ENCODE measurements around the gene DHX30. TPM values are rescaled to one million over a fixed set of nuclear protein-coding genes. Genes with fewer than 3 reads are reported as not detected.

Gene DHX30
- total RNA-seq, 1 donor from 2014 or later: 99.5 TPM

- H3K27me3 Mint-ChIP-seq: no peaks in the 10 kb centered on the region
- no peak overlapping the region for H3K27ac Mint-ChIP-seq
- H3K36me3 Mint-ChIP-seq: peaks cover 20% of the 10 kb centered on the region
These were observed 92.3 kb downstream of the DHX30 start for GRCh38 chr3:47895241-47895640.

GRCh38 chr3:47896736-47897135 lies 93.8 kb downstream of the DHX30 start:
- H3K27ac Mint-ChIP-seq: no peak overlapping the region
- no peak for DNase-seq (ENCODE audit: extremely low spot score, unreplicated experiment)
- no peak overlapping the region for H3K4me3 Mint-ChIP-seq
- H3K36me3 Mint-ChIP-seq: peaks cover 20% of the 10 kb centered on the region
- peaks cover 47% of the 10 kb centered on the region for H3K4me1 Mint-ChIP-seq (ENCODE audit: unreplicated experiment)
- TF ChIP-seq, protein P1, sequence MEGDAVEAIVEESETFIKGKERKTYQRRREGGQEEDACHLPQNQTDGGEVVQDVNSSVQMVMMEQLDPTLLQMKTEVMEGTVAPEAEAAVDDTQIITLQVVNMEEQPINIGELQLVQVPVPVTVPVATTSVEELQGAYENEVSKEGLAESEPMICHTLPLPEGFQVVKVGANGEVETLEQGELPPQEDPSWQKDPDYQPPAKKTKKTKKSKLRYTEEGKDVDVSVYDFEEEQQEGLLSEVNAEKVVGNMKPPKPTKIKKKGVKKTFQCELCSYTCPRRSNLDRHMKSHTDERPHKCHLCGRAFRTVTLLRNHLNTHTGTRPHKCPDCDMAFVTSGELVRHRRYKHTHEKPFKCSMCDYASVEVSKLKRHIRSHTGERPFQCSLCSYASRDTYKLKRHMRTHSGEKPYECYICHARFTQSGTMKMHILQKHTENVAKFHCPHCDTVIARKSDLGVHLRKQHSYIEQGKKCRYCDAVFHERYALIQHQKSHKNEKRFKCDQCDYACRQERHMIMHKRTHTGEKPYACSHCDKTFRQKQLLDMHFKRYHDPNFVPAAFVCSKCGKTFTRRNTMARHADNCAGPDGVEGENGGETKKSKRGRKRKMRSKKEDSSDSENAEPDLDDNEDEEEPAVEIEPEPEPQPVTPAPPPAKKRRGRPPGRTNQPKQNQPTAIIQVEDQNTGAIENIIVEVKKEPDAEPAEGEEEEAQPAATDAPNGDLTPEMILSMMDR (conservative IDR thresholded peaks at IDR 0.05): no peak
- no peaks in the 10 kb centered on the region for H3K27me3 Mint-ChIP-seq
- no peaks in the 10 kb centered on the region for H3K9me3 Mint-ChIP-seq

More at GRCh38 chr3:47895241-47895640, 92.3 kb downstream of the DHX30 start:
- no peak for DNase-seq (ENCODE audit: extremely low spot score, unreplicated experiment)
- H3K4me1 Mint-ChIP-seq (ENCODE audit: unreplicated experiment): peaks cover 52% of the 10 kb centered on the region
- TF ChIP-seq, protein P1 (conservative IDR thresholded peaks at IDR 0.05): no peak
- H3K9me3 Mint-ChIP-seq: no peaks in the 10 kb centered on the region
- H3K4me3 Mint-ChIP-seq: no peak overlapping the region

GRCh38 chr3:47897954-47898353 lies 95.0 kb downstream of the DHX30 start:
- Mint-ChIP-seq H3K4me3 (no peak overlapping the region), H3K27ac (no peak overlapping the region), H3K27me3 (no peaks in the 10 kb centered on the region), H3K9me3 (no peaks in the 10 kb centered on the region), H3K4me1 (ENCODE audit: unreplicated experiment) (peaks cover 35% of the 10 kb centered on the region), H3K36me3 (peaks cover 24% of the 10 kb centered on the region)
- no peak for DNase-seq (ENCODE audit: extremely low spot score, unreplicated experiment)
- TF ChIP-seq, protein P1 (conservative IDR thresholded peaks at IDR 0.05): no peak

DNA sequence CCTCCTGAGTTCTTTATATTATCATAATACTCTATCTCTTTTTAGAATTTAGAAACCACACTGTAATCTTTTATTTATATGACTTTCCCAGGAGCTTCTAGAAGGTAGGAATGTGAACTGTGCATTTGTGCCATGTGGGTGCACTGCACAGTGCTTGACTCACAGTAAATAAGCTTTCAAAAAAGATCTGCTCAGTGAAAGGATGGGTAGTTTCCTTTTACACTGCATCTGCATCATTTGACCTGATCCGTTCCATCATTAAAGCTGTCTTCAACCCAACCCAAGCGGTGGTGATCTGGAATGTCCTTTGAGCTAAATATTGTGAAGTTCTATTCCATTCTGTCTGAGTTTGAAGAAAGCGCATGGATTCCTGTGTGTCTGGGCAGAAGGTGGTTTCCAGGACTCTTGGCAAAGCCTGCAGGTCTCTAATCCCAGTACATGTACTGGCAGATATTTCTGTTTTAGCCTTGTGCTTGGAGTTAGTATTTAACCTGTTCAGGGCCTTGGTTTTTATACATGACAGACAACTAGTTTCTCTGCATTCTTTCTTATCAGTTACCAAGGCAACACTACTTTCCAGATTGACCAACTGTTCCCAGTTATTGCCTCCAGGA lies 96.7 kb downstream of the DHX30 start:
- TF ChIP-seq, protein P1 (conservative IDR thresholded peaks at IDR 0.05): no peak
- Mint-ChIP-seq H3K36me3 (peaks cover 21% of the 10 kb centered on the region), H3K4me1 (ENCODE audit: unreplicated experiment) (peaks cover 25% of the 10 kb centered on the region), H3K9me3 (no peaks in the 10 kb centered on the region), H3K27ac (peak overlapping the region; percentile 86), H3K4me3 (peak overlapping the region; percentile 27), H3K27me3 (no peaks in the 10 kb centered on the region)
- no peak for DNase-seq (ENCODE audit: extremely low spot score, unreplicated experiment)

Small RNA genes lying within 50 kb of the gene (microRNA-seq; reads per million reads assigned to microRNA genes)
- 386 reads per million, percentile 75 among the genes with 10 or more reads in this experiment for gene MIR1226

Other genes with a start within 250 kb of the DHX30 start
- 1.2 and 2.1 TPM in 2 replicates for gene CSPG5, start 224.3 kb upstream of the DHX30 start, total RNA-seq (ENCODE audit: low replicate concordance)
- 147 and 200 TPM in 2 replicates for gene SMARCC1, start 21.2 kb upstream of the DHX30 start, total RNA-seq (ENCODE audit: low replicate concordance)
- 96.8 and 120 TPM in 2 replicates for gene MAP4, start 213.3 kb downstream of the DHX30 start, total RNA-seq (ENCODE audit: low replicate concordance)